AG04450 (cell line): ENCODE data around the gene ANKRD1. TPM values are rescaled to one million over a fixed set of nuclear protein-coding genes. Genes with fewer than 3 reads are reported as not detected.

Source experiments
- CTCF ChIA-PET: fragments of 300-600, 350-600 bp; formaldehyde crosslinking; extraction: SDS; loops from one replicate; lab custom pipeline; 2022; ENCODE audit warnings: antibody characterized with exemption, inconsistent platforms; lab: Charles Lee
- POLR2A ChIA-PET: fragments of 350-600 bp; formaldehyde crosslinking; extraction: SDS; loops from one replicate; lab custom pipeline; 2021; ENCODE audit warnings: antibody characterized with exemption, inconsistent platforms; lab: Yijun Ruan, JAX
- DNase-seq: peaks from one replicate; pipeline ENCODE4 v3.0.0-alpha.2; 2011; ENCODE audit warnings: low read depth, low spot score
- H3K27ac ChIP-seq: one replicate; pipeline ENCODE4 v1.5.1; 2012; ENCODE audit warnings: low read depth, low read length, control low read depth
- H3K27me3 ChIP-seq: one replicate; pipeline ENCODE4 v1.6.0; 2012; ENCODE audit warnings: low read length; ENCODE audit not compliant: control insufficient read depth, insufficient read depth
- H3K4me3 ChIP-seq: 2 replicates; pipeline ENCODE4 v1.5.1; 2011; ENCODE audit warnings: mild to moderate bottlenecking, low read depth, low read length, control low read depth
- H3K9me3 ChIP-seq: 2 replicates; pipeline ENCODE4 v1.5.1; 2012; ENCODE audit warnings: low read length; ENCODE audit not compliant: control insufficient read depth, insufficient read depth
- CTCF ChIP-seq: IDR thresholded peaks from 2 replicates; pipeline ENCODE4 v1.5.1; 2011; ENCODE audit warnings: low read depth, low read length, control low read depth, inconsistent platforms
- polyA plus RNA-seq: library from polyadenylated mRNA; depleted of rRNA; stranded (reverse); fragments of >200 nt; gene quantifications from 2 replicates; pipeline ENCODE4 v1.2.3, GENCODE V29; 2011

The ANKRD1 gene
- polyA plus RNA-seq, 1 experiment = 0.53 TPM

GRCh38 chr10:90930070-90930837, 9.4 kb upstream of the ANKRD1 start:
- Histone ChIP-seq H3K4me3 (no peak overlapping the region), H3K9me3 (no peaks in the 10 kb centered on the region), H3K27ac (peak overlapping the region; percentile 89), H3K27me3 (no peaks in the 10 kb centered on the region)
- ChIA-PET CTCF (interaction anchor here (0.7 to 2.7 kb wide), 4 partner anchors 11 to 75 kb away, joined by 3 to 15 read pairs (median 4); no protein-coding TSS in a partner anchor), POLR2A (interaction anchor here (1.5 to 2.7 kb wide), 3 partner anchors 9 to 39 kb away, joined by 4 to 15 read pairs (median 12); partner anchors contain the start of gene ANKRD1)
- peak; percentile 42 for DNase-seq
- no peak for TF ChIP-seq CTCF

- Histone ChIP-seq H3K9me3 (no peaks in the 10 kb centered on the region), H3K27ac (no peak overlapping the region), H3K4me3 (no peak overlapping the region), H3K27me3 (no peaks in the 10 kb centered on the region)
- DNase-seq = no peak
- CTCF ChIA-PET = interaction anchor here (1.2 to 2.7 kb wide), 2 partner anchors 11 to 18 kb away, joined by 3 to 15 read pairs; no protein-coding TSS in a partner anchor
- TF ChIP-seq CTCF = no peak
- POLR2A ChIA-PET = interaction anchor here (2.7 kb wide), 1 partner anchor 40 kb away, joined by 15 read pairs; no protein-coding TSS in a partner anchor
These were observed 8.3 kb upstream of the ANKRD1 start for GRCh38 chr10:90929179-90929578.

DNA sequence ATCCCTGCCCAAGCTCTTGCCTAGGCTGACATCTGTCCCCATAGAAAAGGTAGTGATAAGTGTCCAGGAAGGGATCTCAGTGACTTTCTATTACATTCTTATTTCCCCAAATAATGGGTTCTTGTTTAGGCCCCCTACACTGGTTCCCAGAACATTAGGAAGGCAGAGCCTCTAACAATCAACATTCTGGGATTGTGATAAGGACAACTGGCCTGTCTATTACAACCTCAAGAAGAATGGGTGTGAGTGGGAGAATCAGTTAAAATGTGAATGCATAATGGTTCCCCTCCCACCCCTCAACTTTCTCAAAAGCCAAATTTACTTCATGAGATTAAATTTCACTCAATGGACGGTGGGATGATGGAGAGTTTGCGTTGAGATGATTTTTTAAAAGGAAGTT, 6.4 kb upstream of the ANKRD1 start:
- no peak overlapping the region for H3K4me3 ChIP-seq
- TF ChIP-seq CTCF = no peak
- H3K27ac ChIP-seq = no peak overlapping the region
- H3K9me3 ChIP-seq = no peaks in the 10 kb centered on the region
- ChIA-PET POLR2A (no interaction called here), CTCF (interaction anchor here (2.2 kb wide), 1 partner anchor 16 kb away, joined by 11 read pairs; no protein-coding TSS in a partner anchor)
- no peak for DNase-seq
- H3K27me3 ChIP-seq = no peaks in the 10 kb centered on the region

DNA sequence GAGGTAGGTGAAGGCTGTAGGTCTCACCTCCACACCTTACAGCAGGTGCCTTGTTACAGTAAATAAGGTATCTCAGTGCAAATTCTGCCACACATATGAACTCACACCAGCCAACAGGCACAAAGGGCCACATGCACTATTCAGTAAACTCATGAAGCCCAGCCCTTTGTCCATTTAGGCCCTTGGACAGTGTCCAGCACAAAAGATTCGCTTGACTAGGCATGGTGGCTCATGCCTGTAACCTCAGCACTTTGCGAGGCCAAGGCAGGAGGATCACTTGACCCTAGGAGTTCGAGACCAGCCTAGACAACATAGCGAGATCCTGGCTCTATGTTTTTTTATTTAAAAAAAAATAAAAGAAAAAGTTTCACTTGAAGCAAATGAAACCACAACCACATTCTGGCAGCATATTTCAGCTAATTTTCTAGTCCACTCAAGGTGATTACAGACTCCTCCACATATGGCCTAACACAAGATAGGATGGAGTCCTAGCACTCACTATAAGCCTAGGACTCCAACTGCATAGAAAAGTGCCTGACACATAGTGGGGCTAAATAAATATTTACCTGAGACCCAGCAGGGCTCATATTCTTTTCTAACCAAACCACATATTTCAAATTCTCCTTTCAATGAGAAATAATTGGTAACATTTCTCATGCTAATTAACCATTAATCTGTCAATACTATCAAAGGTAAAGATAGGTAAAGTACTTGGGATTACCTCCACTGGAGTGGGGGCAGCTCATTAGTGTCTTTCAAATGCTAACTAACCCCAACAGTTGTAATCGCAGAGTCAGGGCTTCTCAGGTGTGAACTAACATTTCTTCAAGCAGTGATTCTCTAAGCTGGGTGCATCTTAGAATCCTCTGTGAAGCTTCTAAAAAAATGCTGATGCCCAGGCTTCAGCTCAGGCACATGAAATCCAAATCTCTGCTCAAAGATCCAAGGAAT, 4.5 kb upstream of the ANKRD1 start:
- Histone ChIP-seq H3K27ac (no peak overlapping the region), H3K27me3 (no peaks in the 10 kb centered on the region), H3K4me3 (no peak overlapping the region), H3K9me3 (no peaks in the 10 kb centered on the region)
- no peak for TF ChIP-seq CTCF
- ChIA-PET CTCF (interaction anchor here (2.2 kb wide), 1 partner anchor 14 kb away, joined by 11 read pairs; no protein-coding TSS in a partner anchor), POLR2A (no interaction called here)
- DNase-seq = no peak
